Measurements from ENCODE around the gene CDK14.

Gene CDK14

GRCh38 chr7:91182819-91183764 lies 587.0 kb downstream of the CDK14 start:
- DNase-seq = no peak

- DNase-seq = no peak
These were observed 589.6 kb downstream of the CDK14 start for GRCh38 chr7:91185771-91186170.

GRCh38 chr7:91187061-91187460 lies 590.9 kb downstream of the CDK14 start:
- no peak for DNase-seq

- DNase-seq = no peak
These were observed 595.6 kb downstream of the CDK14 start for GRCh38 chr7:91191771-91192170.

GRCh38 chr7:91193141-91193540 lies 597.0 kb downstream of the CDK14 start:
- DNase-seq = no peak

- DNase-seq = no peak
These were observed 598.7 kb downstream of the CDK14 start for GRCh38 chr7:91194841-91195240.

- no peak for DNase-seq
These were observed 599.9 kb downstream of the CDK14 start for GRCh38 chr7:91196058-91196457.

GRCh38 chr7:91198371-91198770 lies 602.2 kb downstream of the CDK14 start:
- no peak for DNase-seq

GRCh38 chr7:91199601-91200000 lies 603.5 kb downstream of the CDK14 start:
- no peak for DNase-seq

- DNase-seq = no peak
These were observed 605.5 kb downstream of the CDK14 start for GRCh38 chr7:91201442-91202113.

- DNase-seq = no peak
These were observed 610.3 kb downstream of the CDK14 start for GRCh38 chr7:91206361-91206960.

GRCh38 chr7:91212582-91212981 lies 616.5 kb downstream of the CDK14 start:
- DNase-seq = no peak

- DNase-seq = no peak
These were observed 630.3 kb downstream of the CDK14 start for GRCh38 chr7:91226411-91226810.

- no peak for DNase-seq
These were observed 632.2 kb downstream of the CDK14 start for GRCh38 chr7:91228327-91228726.

- no peak for DNase-seq
These were observed 632.9 kb downstream of the CDK14 start for GRCh38 chr7:91228927-91229558.

GRCh38 chr7:91230100-91230499 lies 634.0 kb downstream of the CDK14 start:
- no peak for DNase-seq

GRCh38 chr7:91230503-91230902 lies 634.4 kb downstream of the CDK14 start:
- no peak for DNase-seq

GRCh38 chr7:91233212-91233611 lies 637.1 kb downstream of the CDK14 start:
- DNase-seq = no peak

GRCh38 chr7:91235211-91235832 lies 639.2 kb downstream of the CDK14 start:
- no peak for DNase-seq

- no peak for DNase-seq
These were observed 643.1 kb downstream of the CDK14 start for GRCh38 chr7:91239171-91239604.

- no peak for DNase-seq
These were observed 643.7 kb downstream of the CDK14 start for GRCh38 chr7:91239772-91240171.

- DNase-seq = no peak
These were observed 644.3 kb downstream of the CDK14 start for GRCh38 chr7:91240376-91240941.

Data from stimulated activated CD4-positive, alpha-beta T cell treated with anti-CD3 and anti-CD28 coated beads, Interleukin-4, amount 100 ng/mL, for 1 hour (primary cell).